Measurements from ENCODE around the gene MAP3K20.

The MAP3K20 gene

DNA sequence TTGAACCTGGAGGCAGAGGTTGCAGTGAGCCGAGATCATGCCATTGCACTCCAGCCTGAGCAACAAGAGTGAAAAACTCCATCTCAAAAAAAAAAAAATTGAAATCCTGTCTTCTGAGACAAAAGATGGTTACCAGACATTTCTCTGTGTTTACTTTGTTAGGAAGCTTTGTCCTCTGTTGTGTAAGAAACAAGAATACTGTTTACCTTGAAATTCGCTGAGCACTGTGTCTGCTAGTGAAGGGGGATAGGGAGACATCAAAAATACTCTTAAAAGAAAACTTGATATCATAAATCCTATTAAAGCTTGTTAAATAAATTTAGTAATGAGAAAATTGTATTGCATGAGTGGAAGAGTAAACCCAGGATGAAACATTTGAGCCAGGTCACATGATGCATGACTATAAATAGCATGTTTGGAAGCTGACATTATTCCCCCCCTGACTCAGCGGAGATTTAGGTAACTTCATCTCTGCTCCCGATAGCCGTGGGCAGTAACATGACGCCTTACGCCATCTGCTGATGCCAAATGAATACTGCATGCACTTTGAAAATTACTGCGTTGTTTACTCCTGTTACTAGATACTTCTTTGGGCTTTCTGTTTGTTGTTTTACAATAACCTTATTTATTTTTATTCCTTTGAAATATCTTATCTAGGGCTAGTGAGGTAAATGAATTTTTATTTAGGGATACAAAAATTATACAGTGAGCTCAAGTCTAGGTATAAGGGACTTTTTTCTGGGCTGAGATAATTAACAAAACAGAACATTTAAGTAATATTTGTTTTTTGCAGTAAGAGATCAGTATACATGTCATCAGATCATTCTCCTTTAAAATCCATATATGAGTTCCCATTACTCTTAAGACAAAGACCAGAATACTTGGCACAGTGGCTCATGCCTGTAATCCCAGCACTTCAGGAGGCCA, 134.9 kb downstream of the MAP3K20 start:
- DNase-seq = peak; percentile 13

DNA sequence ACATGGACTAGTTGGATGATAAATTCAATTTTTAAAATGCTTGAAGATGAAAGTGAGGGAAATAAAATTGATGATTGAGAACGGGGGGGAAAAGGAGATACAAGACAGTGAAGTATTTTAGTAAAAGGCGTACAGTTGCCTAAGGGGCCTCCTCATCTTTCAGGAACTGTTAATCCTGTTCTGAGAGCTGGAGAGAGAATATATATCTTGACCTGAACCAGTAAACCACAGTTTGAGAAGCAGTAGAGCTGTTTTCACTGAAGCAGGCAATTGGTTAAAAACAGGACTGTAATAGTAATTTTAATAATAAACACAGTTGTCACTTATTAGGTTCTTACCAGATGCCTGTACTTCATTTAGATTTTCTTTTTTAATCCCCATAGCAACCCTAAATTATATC, 137.5 kb downstream of the MAP3K20 start:
- DNase-seq = no peak

DNA sequence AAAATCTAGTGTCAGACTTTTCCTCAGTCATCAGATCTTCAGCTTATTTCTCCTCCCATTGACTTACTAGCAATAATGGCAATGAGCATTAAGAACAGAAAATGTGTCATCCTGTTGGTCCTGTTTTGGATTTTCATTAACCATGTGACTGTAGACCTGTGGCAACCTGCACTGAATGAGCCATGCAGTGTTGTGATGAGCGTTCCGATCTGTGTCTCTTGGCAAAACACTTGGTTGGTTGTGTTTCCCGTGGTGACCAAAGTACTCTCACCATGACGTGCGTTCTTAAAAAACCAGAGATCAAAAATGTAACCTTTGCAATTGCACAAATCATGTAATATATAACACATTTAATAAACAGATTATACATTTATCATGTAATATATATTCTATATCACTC, 138.6 kb downstream of the MAP3K20 start:
- DNase-seq = no peak

DNA sequence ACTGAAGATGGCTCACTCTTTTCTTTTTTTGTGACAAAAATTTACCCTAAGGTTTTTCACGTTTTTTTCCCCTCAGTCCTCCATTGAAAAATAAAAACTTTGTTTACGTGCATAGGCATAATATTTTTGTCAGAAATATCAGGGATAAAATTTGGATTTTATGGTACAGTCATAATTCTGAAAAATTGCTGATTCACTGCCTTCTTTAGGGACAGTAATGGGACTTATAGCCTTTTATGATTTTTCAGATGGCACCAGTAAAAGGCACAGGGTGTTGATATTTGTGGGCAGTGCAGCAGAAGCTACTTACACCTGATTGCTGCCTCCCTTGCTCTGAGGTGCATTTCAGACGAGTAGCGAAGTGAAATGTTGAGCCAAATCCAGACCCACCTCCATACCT, 139.7 kb downstream of the MAP3K20 start:
- no peak for DNase-seq

DNA sequence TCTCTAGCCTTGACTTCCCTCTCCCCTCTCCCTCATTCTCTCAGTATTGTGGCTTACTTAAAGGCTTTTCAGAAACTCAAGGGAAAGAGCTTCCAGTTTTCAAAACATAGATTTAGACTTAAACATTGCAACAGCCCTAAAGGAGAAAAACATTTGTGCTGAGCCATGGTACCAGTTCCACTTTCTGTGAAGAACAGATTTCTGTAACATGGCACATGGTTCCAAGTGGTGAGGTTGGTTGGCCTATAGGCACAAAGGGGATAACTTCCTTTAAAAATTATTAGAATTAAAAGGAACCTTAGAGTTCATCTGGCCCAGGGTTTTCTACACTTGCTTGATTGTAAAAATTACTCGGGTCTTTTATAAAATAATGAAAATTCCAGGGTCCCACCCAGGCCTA, 140.4 kb downstream of the MAP3K20 start:
- no peak for DNase-seq

DNA sequence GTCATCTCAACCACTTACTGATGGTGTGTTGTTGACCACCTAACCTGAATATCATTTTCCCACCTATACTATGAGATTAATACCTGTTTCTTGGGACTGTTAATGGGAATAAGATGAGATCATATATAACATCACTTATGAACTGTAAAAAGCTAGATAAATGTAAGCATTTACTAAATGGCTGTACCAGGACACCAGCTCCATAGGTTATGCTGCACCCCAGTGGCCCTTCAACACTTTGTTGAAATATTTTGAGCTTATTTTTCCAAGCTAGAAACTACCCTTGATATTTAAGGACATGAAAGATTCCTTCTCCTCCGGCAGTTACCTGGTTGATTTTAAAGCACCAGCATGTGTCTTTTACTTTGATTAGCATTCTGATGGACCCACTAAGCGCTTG, 141.0 kb downstream of the MAP3K20 start:
- DNase-seq = no peak

DNA sequence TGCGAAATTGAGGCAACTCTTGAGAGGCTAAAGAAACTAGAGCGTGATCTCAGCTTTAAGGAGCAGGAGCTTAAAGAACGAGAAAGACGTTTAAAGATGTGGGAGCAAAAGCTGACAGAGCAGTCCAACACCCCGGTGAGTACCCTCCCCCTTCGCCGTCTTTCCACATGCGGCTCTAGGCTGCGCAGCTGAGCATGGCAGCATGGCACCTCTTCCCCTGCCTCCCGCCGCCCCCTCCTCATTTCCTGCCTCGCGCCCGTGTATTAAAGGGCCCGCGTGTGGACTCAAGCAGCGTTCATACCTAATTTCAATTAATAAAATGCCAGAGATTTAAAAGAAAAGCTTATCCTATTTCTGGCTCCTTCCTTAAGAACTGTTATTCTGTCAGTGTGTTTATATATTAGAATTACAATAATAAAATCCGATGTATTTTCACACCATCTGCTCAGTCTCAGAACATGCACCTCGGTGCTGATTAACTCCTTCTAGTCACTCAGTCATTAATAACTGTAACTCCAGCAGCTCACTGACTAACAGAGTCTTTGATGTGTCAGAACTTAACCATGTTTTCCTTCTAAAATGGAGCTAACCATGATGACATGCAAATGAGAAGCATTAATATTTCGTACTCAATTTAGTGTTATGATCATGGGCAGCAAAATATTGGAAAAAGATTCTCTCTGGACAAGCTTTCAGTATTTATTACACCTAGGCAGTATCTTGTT, 141.6 kb downstream of the MAP3K20 start:
- DNase-seq = no peak

DNA sequence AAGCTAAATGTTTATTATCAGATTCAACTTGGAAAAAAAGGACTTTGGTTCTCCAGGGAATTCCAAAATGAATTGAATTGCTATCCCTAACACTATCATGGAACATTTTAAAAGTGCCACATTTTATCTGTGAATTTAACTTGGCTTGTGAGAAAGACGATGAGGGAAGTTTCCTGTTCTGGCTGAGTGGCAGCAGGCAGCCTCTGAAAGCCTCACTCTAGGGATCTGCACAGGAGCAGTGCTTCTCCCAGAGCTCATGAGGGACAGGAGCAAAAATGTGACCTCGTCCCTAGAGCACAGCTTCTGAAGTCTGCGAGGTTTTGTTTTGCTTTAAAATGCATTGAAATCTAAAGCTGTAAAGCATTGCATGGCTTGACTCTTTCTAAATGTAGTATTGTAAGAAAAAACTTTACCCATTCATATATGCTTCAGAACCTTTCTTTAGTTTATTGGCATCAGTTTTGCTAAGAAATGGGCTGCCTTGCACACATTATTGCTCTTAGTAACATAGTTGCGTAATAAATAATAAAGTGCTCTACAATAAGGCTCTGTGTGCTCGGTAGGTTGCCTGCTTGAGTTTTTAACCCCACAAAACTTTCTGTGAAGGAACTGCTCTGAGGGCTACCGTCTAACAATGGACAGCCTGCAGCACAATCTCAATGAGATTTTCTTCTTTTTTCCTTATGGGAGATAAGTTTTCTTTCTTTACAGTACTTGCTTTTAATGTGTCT, 142.8 kb downstream of the MAP3K20 start:
- no peak for DNase-seq

DNA sequence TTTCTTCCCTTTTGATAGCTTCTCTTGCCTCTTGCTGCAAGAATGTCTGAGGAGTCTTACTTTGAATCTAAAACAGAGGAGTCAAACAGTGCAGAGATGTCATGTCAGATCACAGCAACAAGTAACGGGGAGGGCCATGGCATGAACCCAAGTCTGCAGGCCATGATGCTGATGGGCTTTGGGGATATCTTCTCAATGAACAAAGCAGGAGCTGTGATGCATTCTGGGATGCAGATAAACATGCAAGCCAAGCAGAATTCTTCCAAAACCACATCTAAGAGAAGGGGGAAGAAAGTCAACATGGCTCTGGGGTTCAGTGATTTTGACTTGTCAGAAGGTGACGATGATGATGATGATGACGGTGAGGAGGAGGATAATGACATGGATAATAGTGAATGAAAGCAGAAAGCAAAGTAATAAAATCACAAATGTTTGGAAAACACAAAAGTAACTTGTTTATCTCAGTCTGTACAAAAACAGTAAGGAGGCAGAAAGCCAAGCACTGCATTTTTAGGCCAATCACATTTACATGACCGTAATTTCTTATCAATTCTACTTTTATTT, 145.6 kb downstream of the MAP3K20 start:
- no peak for DNase-seq

DNA sequence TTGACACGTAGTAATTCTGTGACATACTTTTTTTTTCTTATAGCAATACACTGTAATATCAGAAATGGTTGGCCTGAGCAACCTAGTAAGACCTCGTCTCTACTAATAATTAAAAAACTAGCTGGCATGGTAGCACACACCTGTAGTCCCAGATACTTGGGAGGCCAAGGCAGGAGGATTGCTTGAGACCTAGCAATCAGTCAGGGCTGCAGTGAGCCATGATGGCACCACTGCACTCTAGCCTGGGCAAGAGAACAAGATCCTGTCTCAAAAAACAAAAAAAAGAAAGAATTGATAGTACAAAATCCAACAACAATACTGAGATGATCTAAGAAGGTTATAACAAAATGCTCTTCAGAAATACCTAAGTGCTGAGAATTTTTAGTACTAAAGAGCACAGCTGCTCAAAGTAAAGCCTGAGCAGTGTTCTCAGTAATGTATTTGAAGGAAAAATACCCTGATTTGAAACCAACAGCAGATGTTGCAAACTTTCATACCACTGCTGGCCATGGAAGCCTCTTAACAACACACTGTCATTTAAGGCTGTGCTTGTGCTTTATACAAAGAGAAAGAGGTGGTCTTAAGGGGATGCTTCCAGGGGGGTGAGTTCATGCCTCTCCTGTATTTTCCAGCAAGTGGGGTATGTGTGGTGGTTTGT, 146.4 kb downstream of the MAP3K20 start:
- no peak for DNase-seq

DNA sequence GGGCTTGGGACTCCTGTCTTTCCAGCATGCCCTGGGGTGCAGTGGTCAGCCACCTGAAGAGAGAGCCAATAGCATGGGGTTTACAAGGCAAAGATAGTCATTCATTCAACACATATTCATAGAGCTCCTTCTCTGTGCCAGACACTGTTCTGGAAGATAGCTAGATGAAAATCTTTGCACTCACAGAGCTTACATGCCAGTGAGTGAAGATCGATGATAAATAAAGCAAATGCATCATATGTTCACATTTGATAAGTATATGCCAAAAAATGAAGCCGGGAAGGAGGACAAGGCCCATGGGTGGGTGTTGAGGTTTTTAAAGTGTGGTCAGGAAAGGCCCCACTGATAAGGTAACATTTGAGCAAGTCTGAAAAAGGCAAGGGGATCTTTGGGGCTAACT, 148.2 kb downstream of the MAP3K20 start:
- DNase-seq = no peak

DNA sequence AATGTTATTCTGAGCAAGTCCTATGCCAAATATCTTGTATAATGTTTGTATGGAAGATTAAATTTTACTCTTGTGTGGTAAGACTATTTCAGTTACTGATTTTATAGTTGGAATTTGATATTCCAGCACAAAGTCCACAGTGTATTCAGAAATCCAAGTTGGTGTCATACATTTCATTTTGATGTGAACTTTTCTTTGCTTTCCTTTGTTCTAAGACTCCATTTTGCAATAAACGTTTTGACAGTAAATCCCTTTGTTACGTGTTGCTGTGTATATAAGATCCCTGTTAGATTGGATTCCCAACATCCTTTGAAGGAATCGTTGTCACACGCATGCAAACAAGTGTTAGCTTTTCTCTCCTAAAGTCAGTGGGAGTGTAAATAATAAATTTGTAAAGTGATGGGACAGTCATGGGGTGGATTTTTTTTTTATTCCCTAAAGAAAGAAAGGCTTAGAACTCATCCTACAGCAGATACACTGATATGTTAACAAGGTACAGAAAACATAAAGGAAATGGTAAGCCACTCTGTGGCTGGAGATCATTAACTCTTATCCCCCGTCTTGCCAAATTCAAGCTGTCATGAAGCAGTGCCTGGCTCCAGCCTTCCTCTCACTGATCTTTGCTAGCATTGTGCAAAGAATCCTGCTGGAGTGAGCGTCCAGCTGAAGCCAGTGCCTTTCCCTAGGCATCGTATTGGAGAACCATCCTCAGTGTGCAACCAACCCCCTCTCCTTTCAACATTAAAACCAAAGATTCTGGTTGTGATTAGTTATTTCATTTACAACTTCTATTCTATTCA, 151.5 kb downstream of the MAP3K20 start:
- DNase-seq = no peak

DNA sequence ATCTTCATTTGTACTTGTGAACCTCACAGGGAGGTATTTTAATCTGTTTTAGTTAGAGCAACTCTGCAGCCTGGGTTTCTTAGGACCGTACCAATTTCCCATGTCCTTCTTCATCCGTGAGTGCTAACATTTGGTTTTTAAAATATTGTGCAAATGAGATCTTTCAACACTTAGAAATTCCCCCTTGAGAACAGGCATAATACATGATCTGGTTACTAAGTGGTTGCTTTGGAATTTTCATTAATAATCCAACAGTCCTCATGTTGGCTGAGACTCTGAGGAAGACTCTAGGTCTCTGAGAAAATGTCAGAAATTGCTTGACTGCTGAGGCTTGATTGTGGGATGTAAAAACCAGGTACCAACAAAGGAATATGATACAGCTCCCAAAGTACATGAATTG, 153.4 kb downstream of the MAP3K20 start:
- DNase-seq = no peak

DNA sequence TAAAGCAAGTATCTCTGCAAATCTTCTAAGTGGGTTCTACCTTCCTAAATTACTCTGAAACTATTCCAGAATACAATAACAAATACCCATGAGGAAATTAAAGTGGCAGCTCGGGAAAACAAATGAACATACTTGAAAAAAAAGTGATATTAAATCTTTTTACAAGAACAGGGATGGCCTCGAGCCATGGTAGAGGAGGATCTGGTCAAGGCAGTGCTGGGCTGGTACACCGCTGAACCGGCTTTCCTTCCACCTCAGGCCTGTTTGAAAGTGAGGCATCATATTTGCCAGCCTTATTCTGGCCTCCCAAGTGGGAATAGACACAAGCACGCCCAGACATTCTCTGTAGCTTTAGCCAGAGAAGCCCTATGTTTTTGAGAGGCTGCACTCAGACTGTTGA, 154.5 kb downstream of the MAP3K20 start:
- DNase-seq = no peak

DNA sequence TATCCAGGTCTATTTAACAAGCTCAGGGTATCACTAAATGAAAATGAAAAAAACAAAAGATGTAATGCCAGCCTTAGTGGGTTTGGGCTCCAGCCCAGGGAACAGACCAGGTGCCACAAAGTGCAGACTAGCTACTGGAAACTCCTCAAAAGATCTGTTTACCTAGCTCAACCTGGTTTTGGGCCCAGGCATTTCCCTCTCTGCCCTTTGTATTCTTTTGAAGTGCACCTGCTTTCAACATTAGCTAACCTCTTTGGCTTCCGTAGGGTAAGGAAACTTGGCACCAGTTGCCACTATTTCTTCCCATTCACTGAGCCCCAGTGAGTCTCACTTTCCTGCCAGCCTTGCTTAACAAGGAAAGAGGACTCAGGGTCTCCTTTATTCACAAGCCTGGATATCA, 155.4 kb downstream of the MAP3K20 start:
- no peak for DNase-seq

DNA sequence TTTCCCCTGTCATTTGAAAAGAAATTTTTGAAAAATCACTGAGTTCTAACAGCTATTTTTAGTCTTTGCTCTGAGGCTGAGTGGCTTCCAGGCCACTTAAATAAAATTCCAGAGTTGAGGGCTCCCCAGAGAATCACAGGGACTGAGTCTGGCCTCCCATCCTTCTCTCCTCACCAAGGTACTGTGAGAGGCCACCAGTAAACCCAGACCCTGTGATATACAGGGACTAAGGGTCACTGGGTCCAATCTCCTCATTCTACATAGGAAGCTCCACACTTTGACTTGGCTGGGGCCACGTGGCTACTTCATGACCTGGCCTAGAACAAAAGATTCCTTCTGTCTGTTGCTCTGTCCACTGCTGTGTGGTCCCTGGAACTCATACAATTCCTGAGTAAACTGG, 155.8 kb downstream of the MAP3K20 start:
- DNase-seq = no peak

DNA sequence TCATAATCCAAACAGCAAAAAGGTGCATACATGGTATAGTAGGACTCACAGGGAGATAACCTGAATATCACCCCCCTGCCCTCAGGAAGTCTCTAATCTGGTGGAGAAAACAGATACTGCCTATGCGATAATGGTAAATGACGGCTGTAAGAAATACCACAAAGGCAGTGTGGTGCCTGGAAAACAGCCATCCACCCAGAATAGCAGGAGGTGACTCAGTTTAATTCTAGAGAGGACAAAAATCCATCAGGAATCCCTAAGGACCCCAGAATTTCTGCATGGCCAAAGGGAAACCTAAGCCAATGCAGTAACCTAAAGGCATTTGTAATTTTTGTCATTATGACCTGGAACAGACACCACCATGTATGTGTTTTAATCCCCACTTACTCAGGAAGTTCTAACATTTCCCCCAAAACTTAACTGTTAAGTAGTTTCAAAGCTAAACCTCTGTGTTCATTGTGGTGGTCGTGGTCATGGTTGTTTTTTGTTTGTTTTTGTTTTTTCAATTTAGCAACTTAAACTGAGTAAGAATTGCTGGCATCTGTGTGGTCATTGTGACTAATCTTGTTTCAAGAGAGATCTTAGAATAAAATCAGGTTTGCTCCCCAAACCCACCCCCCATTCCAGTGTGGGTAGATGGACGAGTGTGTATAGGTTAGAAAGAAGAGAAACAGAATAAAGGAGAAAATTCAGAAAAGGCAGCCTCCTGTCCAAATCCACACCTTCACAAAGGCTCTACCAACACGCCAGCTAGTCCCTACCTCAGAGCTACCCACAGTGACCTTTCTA, 157.5 kb downstream of the MAP3K20 start:
- DNase-seq = no peak

DNA sequence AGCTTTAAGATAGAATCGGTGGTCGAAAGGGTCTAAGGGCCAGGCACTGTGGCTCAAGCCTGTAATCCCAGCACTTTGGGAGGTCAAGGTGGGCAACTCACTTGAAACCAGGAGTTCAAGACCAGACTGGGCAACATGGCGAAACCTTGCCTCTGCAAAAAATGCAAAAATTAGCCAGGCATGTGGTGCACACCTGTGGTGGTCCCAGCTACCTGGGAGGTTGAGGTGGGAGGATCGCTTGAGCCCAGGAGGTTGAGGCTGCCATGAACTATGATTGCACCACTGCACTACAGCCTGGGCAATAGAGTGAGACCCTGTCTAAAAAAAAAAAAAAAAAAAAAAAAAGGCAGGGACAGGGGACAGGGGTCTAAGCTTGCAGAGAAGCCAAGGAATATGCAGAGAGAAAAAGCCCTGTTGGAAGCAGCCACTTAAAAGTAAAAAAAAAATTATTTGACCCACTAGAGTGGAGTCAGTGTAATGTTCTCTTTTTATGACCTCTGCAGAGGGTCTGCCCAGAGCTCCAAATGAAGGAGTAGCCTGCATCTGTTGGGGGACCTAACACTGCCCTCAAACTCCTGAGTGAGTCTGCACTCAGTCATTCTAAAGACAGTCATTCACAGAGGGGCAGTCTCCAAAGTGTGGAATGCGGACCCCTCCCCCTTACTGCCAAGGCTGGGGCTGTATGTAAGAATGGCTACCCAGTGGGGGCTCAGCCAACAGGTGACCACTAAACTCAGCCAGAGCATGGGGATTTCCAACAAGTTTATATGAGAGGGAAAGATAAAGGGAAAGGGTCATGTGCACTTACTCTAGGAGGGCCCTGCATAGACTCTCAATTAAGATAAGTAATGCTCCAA, 160.5 kb downstream of the MAP3K20 start:
- no peak for DNase-seq

DNA sequence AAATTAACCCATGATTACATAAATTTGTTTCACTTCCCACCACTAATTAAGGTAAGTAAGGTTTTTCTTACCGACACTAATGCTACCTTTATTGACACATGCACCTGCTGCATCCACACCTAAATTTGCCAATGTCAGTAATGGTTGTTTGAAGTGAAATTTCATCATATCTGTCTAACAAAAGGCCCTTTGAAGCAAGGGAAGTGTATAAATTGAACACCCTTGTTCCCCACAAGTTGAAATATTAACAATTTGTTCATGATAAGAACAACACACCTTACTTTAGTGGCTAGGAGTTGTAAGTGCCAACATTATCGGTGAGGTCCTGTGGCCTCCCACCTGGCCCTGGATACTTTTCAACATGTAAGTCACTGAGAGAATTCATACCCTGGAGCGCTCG, 162.7 kb downstream of the MAP3K20 start:
- DNase-seq = no peak

DNA sequence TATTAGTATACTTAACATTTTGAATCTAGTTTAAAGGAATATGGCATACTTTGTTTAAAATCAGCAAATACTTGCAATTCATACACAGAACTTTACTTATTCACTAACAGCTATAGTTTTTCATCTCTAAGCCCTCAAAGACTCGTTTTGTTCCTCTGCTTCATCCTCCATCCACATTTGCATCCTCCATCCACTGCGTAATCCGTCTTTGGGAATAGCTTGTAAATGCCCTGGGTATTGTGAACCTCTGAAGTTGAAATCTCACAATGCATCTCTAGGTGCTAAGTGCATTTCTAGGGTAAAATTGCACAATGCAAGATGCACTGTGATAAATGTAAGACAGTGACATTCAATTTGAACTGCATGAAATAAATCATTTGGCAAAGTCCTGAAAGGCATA, 163.2 kb downstream of the MAP3K20 start:
- no peak for DNase-seq

All from effector CD4-positive, alpha-beta T cell (primary cell).